ENCODE measurements around the gene FAM241B.

- TF ChIP-seq CTCF (conservative IDR thresholded peaks at IDR 0.05) = no peak
- no peak for TF ChIP-seq ZFX (IDR thresholded peaks at IDR 0.05)
Observed at GRCh38 chr10:69652111-69652856, 22.2 kb downstream of the FAM241B start.
